22Rv1 (cell line): ENCODE data around the gene SNX3.
"Not testable (repeated sequence)": the region's sequence is repeated elsewhere in the genome, so short reads cannot be mapped to it uniquely, and the experiment has no call there.

Experiments used
- ZFX ChIP-seq: fragments of 450-650 bp; IDR thresholded peaks from 2 replicates; pipeline ENCODE4 v1.6.1; 2017; ENCODE audit warnings: antibody characterized with exemption, borderline replicate concordance
- TF ChIP-seq, protein P1 (sequence below): fragments of 450-650 bp; IDR thresholded peaks from 2 replicates; pipeline ENCODE4 v1.5.1; 2017; ENCODE audit warnings: mild to moderate bottlenecking

DNA sequence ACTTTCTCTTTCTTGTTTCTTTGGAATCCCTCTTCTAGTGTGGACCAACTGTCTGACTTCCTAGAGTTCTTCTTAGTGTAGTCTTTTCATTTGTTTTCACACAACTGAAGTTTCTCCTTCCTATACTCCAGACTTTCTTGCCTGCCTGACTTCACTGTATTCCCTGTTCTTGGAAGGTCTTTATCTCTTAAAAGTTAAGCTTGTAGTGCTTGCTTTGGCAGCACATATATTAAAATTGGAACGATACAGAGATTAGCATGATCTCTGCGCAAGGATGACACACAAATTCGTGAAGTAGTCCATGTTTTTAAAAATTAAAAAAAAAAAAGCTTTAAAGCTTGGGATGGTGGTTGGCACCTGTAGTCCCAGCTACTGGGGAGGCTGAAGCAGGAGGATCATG is 31.7 kb upstream of the SNX3 start:
- TF ChIP-seq, protein P1, sequence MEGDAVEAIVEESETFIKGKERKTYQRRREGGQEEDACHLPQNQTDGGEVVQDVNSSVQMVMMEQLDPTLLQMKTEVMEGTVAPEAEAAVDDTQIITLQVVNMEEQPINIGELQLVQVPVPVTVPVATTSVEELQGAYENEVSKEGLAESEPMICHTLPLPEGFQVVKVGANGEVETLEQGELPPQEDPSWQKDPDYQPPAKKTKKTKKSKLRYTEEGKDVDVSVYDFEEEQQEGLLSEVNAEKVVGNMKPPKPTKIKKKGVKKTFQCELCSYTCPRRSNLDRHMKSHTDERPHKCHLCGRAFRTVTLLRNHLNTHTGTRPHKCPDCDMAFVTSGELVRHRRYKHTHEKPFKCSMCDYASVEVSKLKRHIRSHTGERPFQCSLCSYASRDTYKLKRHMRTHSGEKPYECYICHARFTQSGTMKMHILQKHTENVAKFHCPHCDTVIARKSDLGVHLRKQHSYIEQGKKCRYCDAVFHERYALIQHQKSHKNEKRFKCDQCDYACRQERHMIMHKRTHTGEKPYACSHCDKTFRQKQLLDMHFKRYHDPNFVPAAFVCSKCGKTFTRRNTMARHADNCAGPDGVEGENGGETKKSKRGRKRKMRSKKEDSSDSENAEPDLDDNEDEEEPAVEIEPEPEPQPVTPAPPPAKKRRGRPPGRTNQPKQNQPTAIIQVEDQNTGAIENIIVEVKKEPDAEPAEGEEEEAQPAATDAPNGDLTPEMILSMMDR: not testable (repeated sequence)
- not testable (repeated sequence) for TF ChIP-seq ZFX
